Esophagus (tissue), 2 donors: Measurements from ENCODE around the gene SDR39U1. TPM values are rescaled to one million over a fixed set of nuclear protein-coding genes. Genes with fewer than 3 reads are reported as not detected.
"Not testable (repeated sequence)": the region's sequence is repeated elsewhere in the genome, so short reads cannot be mapped to it uniquely, and the experiment has no call there.

Source experiments
- H3K27ac ChIP-seq, 2 donors: one replicate each; pipeline ENCODE4 v1.5.1; 2013; ENCODE audit warnings: low read depth in 2 of 2, mild to moderate bottlenecking in 2 of 2, inconsistent platforms in 1 of 2, low read length in 1 of 2, moderate library complexity in 1 of 2
- H3K27me3 ChIP-seq, 2 donors: one replicate each; pipeline ENCODE4 v1.6.1; 2013; ENCODE audit warnings: low read length in 2 of 2, control low read depth in 1 of 2, mild to moderate bottlenecking in 1 of 2; ENCODE audit not compliant: insufficient read depth in 2 of 2, control insufficient read depth in 1 of 2
- H3K36me3 ChIP-seq, 2 donors: one replicate each; pipeline ENCODE4 v1.6.1; 2013; ENCODE audit warnings: low read length in 1 of 2; ENCODE audit not compliant: control insufficient read depth in 2 of 2, insufficient read depth in 2 of 2
- H3K4me1 ChIP-seq, 2 donors: one replicate each; pipeline ENCODE4 v1.6.1; 2013; ENCODE audit warnings: low read length in 1 of 2; ENCODE audit not compliant: control insufficient read depth in 2 of 2, insufficient read depth in 2 of 2
- H3K4me3 ChIP-seq, 2 donors: one replicate each; pipeline ENCODE4 v1.5.1; 2013; ENCODE audit warnings: low read length in 2 of 2, mild to moderate bottlenecking in 2 of 2, low read depth in 1 of 2, moderate library complexity in 1 of 2
- H3K9me3 ChIP-seq, 2 donors: one replicate each; pipeline ENCODE4 v1.6.1; 2013; ENCODE audit warnings: mild to moderate bottlenecking in 2 of 2, low read depth in 1 of 2, low read length in 1 of 2, moderate library complexity in 1 of 2; ENCODE audit not compliant: control insufficient read depth in 2 of 2, insufficient read depth in 1 of 2
- WGBS, 2 donors: extraction: QIAGEN DNeasy Blood & Tissue Kit; methylation state at CpG; one replicate each; pipeline ENCODE4 v1.1.7; 2013; 5-methylcytosine and 5-hydroxymethylcytosine counted together
- polyA plus RNA-seq, 2 donors: library from polyadenylated mRNA; stranded (reverse); fragments of 200-250 nt; gene quantifications; one replicate each; pipeline ENCODE4 v1.2.3, GENCODE V29; 2013
- donor health status: healthy with polysubstance abuse.
- donor health status: Bipolar disorder and iron deficiency.

The SDR39U1 gene
- polyA plus RNA-seq, 2 donors: 38.1 to 39.8 TPM

DNA sequence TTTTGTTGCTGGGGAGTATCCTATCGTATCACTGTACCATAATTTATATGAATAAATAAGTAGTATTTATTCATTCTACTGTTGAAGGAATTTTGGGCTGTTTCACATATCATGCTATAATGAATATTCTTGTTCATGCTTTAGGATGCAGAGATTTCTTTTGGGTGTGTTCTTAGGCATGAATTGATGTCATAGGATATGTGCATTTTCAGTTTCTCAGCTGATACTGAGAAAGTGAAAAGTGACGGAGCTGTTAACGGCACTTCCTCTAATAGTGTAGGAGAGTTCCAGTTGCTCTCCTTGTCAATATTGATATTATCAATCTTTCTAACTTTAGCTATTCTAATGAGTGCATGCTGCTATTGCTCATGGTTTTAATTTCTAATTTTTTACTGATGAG is 23.2 kb upstream of the SDR39U1 start:
- no peaks in the 10 kb centered on the region for H3K4me1 ChIP-seq
- WGBS, 2 donors: 87 to 92% methylated on average over 3 of the region's 3 CpGs
- no peaks in the 10 kb centered on the region for H3K36me3 ChIP-seq
- peaks cover 0 to 2% of the 10 kb centered on the region in 2 donors for H3K9me3 ChIP-seq
- no peak overlapping the region for H3K27ac ChIP-seq
- H3K4me3 ChIP-seq: no peak overlapping the region
- H3K27me3 ChIP-seq: no peaks in the 10 kb centered on the region

- H3K9me3 ChIP-seq: peaks cover 0 to 2% of the 10 kb centered on the region in 2 donors
- WGBS, 2 donors: 92 to 95% methylated on average over 3 of the region's 3 CpGs
- no peaks in the 10 kb centered on the region for H3K36me3 ChIP-seq
- no peaks in the 10 kb centered on the region for H3K4me1 ChIP-seq
- H3K4me3 ChIP-seq: no peak overlapping the region
- H3K27me3 ChIP-seq: no peaks in the 10 kb centered on the region
- no peak overlapping the region for H3K27ac ChIP-seq
These were observed 22.8 kb upstream of the SDR39U1 start for GRCh38 chr14:24465368-24465767.

DNA sequence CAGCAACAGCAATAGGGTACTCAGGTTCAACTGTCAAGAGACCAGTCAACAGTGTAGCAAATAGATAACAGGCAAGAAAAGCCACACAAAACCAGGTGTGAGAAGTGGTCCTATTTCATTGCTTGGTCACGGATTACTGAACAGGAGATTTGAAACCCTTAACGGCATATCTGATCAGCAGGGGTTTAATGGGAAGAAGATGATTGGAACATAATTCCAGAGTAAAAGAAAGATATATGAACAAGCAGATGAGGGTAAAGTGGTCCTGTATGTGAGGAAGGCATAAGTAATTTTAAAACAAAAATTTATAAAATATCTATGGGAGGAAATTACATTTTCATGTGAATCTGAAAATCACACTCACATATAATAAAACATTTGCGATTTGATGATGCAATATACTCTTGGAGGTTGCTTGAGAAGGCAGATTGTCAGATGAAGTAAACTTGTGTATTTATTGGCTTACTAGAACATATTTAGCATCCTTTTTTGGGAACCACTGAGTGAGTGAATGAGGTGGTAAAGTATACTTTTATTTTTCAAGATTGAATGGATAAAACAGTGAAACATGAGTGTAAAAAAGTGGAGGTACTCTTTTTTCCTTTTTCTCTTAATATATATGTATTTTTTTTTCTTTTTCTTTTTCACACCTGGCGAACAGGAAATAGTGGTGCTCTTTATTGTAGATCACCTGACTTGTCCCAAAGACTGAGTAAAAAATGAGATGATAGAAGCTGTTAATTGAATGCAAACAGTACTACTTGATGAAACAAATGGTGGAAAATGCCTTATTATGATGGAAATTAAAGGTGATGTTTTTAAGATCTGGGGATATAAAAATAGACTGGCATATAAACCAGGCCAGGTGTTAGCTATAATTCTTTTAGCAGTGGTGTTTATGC is 21.6 kb upstream of the SDR39U1 start:
- peaks cover 0 to 3% of the 10 kb centered on the region in 2 donors for H3K36me3 ChIP-seq
- no peaks in the 10 kb centered on the region for H3K27me3 ChIP-seq
- peaks cover 0 to 2% of the 10 kb centered on the region in 2 donors for H3K9me3 ChIP-seq
- WGBS, 2 donors: 70 to 83% methylated on average over 4 of the region's 4 CpGs
- H3K27ac ChIP-seq: no peak overlapping the region
- no peaks in the 10 kb centered on the region for H3K4me1 ChIP-seq
- H3K4me3 ChIP-seq: no peak overlapping the region

DNA sequence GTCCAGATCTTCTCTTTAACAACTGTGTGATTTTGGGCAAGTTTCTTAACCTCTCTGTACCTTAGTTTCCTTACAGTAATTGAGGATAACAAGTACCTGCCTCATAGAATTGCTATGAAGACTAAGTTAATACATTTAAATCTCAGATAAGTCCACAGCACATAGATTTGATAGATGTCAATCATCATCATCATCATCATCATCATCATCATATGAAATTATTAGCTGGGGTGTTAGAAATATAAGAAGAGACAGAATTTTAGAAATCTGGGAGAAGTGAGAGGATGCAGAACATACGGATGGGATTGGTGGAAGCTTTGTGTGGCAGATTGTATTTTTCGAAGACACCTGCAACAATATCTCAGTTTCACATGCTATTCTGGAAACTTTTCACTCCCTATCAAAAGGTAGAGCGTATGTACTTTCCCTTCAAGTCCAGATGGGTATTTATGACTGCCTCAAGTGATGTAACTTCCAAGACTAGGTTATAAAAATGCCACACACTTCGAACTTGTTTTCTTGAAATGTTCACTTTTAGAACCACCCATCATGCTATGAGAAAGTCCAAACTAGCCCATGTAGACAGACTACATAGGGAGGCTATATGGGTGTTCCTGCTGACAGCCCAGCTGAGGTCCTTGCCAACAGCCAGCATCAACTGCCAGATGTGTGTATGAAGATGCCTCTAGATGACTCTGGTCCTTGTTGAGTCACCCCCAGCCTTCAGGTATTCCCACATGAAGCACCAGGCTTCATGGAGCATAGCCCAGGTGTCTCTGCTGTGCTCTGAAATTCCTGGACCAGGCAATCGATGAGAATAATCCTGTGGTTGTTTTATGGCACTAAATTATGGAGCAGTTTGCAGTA is 20.7 kb upstream of the SDR39U1 start:
- WGBS, 2 donors: 53 to 82% methylated on average over 5 of the region's 5 CpGs
- peaks cover 0 to 2% of the 10 kb centered on the region in 2 donors for H3K9me3 ChIP-seq

GRCh38 chr14:24461336-24461735 is 18.8 kb upstream of the SDR39U1 start:
- H3K27ac ChIP-seq: no peak overlapping the region
- H3K36me3 ChIP-seq: peaks cover 0 to 3% of the 10 kb centered on the region in 2 donors
- no peaks in the 10 kb centered on the region for H3K4me1 ChIP-seq
- peaks cover 0 to 4% of the 10 kb centered on the region in 2 donors for H3K9me3 ChIP-seq
- no peaks in the 10 kb centered on the region for H3K27me3 ChIP-seq
- H3K4me3 ChIP-seq: no peak overlapping the region

More for the DNA sequence above, 20.7 kb upstream of the SDR39U1 start:
- no peak overlapping the region for H3K4me3 ChIP-seq
- no peaks in the 10 kb centered on the region for H3K4me1 ChIP-seq
- no peak overlapping the region for H3K27ac ChIP-seq
- no peaks in the 10 kb centered on the region for H3K27me3 ChIP-seq
- H3K36me3 ChIP-seq: peaks cover 0 to 3% of the 10 kb centered on the region in 2 donors

GRCh38 chr14:24459331-24459730 is 16.8 kb upstream of the SDR39U1 start:
- Histone ChIP-seq H3K4me1 (no peaks in the 10 kb centered on the region), H3K4me3 (no peak overlapping the region), H3K27me3 (no peaks in the 10 kb centered on the region), H3K9me3 (peaks cover 0 to 2% of the 10 kb centered on the region in 2 donors), H3K27ac (no peak overlapping the region), H3K36me3 (peaks cover 0 to 3% of the 10 kb centered on the region in 2 donors)
- WGBS, 2 donors: 77 to 84% methylated on average over 3 of the region's 3 CpGs

DNA sequence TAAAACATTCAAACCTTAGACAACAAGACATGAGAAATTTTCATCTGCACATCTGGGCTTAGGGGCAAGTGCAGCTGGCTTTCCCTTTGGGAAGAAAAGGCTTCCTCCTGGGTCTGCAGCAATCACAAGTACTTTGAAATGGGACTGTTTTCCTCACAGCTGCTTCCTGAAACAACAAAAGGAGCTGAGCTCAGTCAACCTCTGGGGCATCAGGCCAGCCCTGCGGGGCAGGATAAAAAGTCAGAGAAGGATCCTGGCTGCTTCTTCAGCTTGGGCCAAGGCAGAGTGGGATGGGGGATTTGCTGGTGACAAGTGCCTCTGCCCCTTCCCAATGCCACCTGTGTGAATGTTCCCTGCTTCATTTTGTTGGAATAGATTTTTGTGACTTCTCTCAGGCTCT is 16.2 kb upstream of the SDR39U1 start:
- peaks cover 0 to 3% of the 10 kb centered on the region in 2 donors for H3K36me3 ChIP-seq
- H3K4me3 ChIP-seq: no peak overlapping the region
- peaks cover 0 to 2% of the 10 kb centered on the region in 2 donors for H3K9me3 ChIP-seq
- 72 to 78% methylated on average over 1 of the region's 1 CpG for WGBS, 2 donors
- no peaks in the 10 kb centered on the region for H3K4me1 ChIP-seq
- H3K27me3 ChIP-seq: no peaks in the 10 kb centered on the region
- no peak overlapping the region for H3K27ac ChIP-seq

DNA sequence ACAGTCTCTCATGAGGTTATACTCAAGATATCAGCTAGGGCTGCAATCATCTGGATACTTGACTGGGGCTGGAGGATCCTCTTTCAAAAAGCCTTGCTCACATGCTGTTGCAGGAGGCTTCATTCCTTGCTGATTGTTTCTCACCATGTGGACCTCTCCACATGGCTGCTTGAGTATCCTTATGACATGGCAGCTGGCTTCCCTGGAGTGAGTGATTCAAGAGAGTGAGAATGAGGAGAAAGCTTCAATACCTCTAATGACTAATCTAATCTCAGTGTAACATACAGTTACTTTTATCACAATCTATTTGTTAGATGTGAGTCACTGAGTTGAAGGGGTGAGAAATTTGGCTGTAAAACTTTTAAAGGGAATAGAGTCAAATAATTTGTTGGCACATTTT is 14.4 kb upstream of the SDR39U1 start:
- Histone ChIP-seq H3K27ac (no peak overlapping the region), H3K9me3 (peaks cover 0 to 2% of the 10 kb centered on the region in 2 donors), H3K4me1 (no peaks in the 10 kb centered on the region), H3K4me3 (no peak overlapping the region), H3K27me3 (no peaks in the 10 kb centered on the region), H3K36me3 (peaks cover 0 to 3% of the 10 kb centered on the region in 2 donors)

GRCh38 chr14:24450828-24451227 is 8.3 kb upstream of the SDR39U1 start:
- 71 to 96% methylated on average over 2 of the region's 2 CpGs for WGBS, 2 donors
- not testable (repeated sequence) for H3K36me3 ChIP-seq, H3K9me3 ChIP-seq, H3K4me3 ChIP-seq, H3K27me3 ChIP-seq, H3K4me1 ChIP-seq, H3K27ac ChIP-seq
